Osteoblast (primary cell): ENCODE measurements around the gene SEPTIN12. TPM values are rescaled to one million over a fixed set of nuclear protein-coding genes. Genes with fewer than 3 reads are reported as not detected.
A peak's percentile ranks its signal among the peaks of the same experiment; 100 is the strongest.

Experiments used
- DNase-seq: peaks from one replicate; pipeline ENCODE4 v3.0.0; 2011; ENCODE audit warnings: low spot score, mixed read lengths; ENCODE audit not compliant: insufficient read length; ENCODE audit errors: missing footprints
- H2AFZ ChIP-seq: 2 replicates; pipeline ENCODE4 v1.6.0; 2011; ENCODE audit warnings: mild to moderate bottlenecking, low read length
- H3K27ac ChIP-seq: 2 replicates; pipeline ENCODE4 v1.5.1; 2011; ENCODE audit warnings: mild to moderate bottlenecking, low read depth, low read length, moderate library complexity
- H3K27me3 ChIP-seq: 2 replicates; pipeline ENCODE4 v1.6.0; 2012; ENCODE audit warnings: mild to moderate bottlenecking, control low read depth, inconsistent platforms, low read length, moderate library complexity; ENCODE audit not compliant: insufficient read depth
- H3K36me3 ChIP-seq: 2 replicates; pipeline ENCODE4 v1.5.1; 2011; ENCODE audit warnings: mild to moderate bottlenecking, low read length, control low read depth, moderate library complexity; ENCODE audit not compliant: insufficient read depth
- H3K4me1 ChIP-seq: 2 replicates; pipeline ENCODE4 v1.5.1; 2011; ENCODE audit warnings: mild to moderate bottlenecking, low read length, control low read depth, moderate library complexity; ENCODE audit not compliant: insufficient read depth
- H3K4me2 ChIP-seq: 2 replicates; pipeline ENCODE4 v1.6.0; 2011; ENCODE audit warnings: mild to moderate bottlenecking, low read length; ENCODE audit not compliant: insufficient read depth
- H3K4me3 ChIP-seq: fragments of 200-600 bp; sonication (generic); 3 replicates; pipeline ENCODE4 v1.5.1; 2012; ENCODE audit warnings: mild to moderate bottlenecking, low read length, inconsistent platforms; ENCODE audit not compliant: insufficient read depth
- H3K79me2 ChIP-seq: 2 replicates; pipeline ENCODE4 v1.6.0; 2012; ENCODE audit warnings: mild to moderate bottlenecking, low read length, control low read depth, inconsistent platforms; ENCODE audit not compliant: insufficient read depth
- H3K9me3 ChIP-seq: 2 replicates; pipeline ENCODE4 v1.5.1; 2011; ENCODE audit warnings: low read depth, low read length, control low read depth
- H4K20me1 ChIP-seq: 2 replicates; pipeline ENCODE4 v1.6.0; 2012; ENCODE audit warnings: mild to moderate bottlenecking, low read length, control low read depth; ENCODE audit not compliant: insufficient read depth
- CTCF ChIP-seq: IDR thresholded peaks from 2 replicates; pipeline ENCODE4 v1.5.1; 2011; ENCODE audit warnings: mild to moderate bottlenecking, low read depth, low read length, moderate library complexity; ENCODE audit errors: extremely low read depth
- total RNA-seq: library from RNA; depleted of rRNA; stranded (reverse); fragments of >200 nt; gene quantifications from 2 replicates; pipeline ENCODE4 v1.2.3, GENCODE V29; 2012

SEPTIN12 gene
- total RNA-seq, 1 donor = not detected

DNA sequence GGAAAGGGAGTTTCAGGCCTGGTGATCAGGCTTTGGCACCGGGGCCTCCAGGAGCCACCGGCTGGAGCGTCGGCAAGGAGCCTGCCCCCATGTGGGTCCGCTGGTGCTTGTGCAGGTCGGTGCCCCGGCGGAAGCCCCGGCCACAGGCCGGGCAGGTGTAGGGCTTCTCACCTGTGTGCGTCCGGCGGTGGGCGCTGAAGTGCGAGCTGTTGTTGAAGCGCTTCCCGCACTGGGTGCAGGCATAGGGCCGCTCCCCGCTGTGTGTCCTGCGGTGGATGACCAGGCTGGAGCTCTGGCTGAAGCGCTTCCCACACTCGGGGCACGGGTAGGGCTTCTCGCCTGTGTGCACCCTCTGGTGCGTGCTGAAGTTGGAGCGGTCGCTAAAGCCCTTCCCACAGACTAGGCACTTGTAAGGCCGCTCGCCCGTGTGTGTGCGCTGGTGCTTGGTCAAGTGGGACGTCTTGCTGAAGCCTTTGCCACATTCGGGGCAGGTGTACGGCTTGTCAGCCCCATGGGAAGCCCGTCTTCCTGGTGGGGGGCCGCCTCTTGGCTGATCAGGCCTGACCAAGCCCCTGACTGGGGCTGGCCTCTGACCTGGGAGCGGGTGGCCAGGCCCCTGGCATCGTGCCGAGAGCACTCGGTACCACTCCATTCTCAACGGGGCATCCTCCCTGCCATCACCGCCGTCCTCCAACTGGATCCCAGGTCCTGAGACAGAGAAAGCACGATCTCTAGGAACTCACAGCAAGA lies 35.6 kb downstream of the SEPTIN12 start:
- peak; percentile 53 for DNase-seq
- Histone ChIP-seq H3K4me1 (no peaks in the 10 kb centered on the region), H3K36me3 (peaks cover 38% of the 10 kb centered on the region), H3K27ac (no peak overlapping the region), H3K27me3 (no peaks in the 10 kb centered on the region), H2AFZ (no peak overlapping the region), H4K20me1 (peaks cover 10% of the 10 kb centered on the region), H3K4me2 (no peak overlapping the region), H3K9me3 (peaks cover 3% of the 10 kb centered on the region), H3K4me3 (no peak overlapping the region), H3K79me2 (peaks cover 4% of the 10 kb centered on the region)
- no peak for TF ChIP-seq CTCF

DNA sequence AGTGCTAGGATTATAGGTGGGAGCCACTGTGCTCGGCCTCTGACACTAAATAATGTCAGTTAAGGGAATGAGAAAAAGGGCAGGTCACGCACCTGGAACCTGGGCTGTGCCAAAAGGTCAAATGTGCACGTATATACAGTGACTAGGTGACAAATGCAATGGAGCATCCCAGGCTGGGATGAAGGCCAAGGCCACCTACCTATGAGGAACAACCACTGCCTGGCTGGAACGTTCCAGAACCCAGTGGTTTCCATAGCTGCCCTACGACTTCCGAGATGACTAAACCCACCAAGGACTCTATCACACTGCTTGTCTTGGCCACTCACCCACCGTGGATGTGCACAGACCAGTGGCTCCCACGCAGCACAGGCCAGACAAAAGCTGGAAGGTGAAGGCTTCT lies 37.2 kb downstream of the SEPTIN12 start:
- peak; percentile 38 for DNase-seq
- no peak overlapping the region for H3K4me2 ChIP-seq

DNA sequence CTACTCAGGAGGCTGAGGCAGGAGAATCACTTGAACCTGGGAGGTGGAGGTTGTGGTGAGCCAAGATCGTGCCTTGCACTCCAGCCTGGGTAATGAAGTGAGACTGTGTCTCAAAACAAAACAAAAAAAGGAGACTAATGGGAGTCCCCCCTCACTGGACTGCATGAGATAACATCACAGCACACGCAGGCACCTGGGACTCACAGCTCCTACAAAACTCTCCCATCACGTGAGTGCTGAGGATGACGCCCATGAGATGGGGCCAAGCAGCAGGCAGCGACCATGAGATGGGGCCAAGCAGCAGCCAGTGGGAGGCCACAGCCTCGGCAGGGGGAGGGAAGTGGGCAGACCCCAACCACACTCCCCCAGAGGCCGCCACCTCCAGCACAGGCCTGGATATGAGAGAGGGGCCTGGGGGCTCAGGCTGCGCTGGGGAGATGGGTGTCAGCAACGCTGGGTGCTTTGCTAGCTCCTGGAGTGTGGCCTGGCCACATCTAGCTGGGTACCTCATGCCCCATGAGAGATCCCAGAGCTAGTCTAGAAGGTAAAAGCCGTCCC lies 38.4 kb downstream of the SEPTIN12 start:
- Histone ChIP-seq H3K4me1 (no peaks in the 10 kb centered on the region), H2AFZ (no peak overlapping the region), H3K36me3 (peaks cover 20% of the 10 kb centered on the region), H3K4me2 (no peak overlapping the region), H3K27me3 (no peaks in the 10 kb centered on the region), H3K4me3 (no peak overlapping the region), H3K27ac (no peak overlapping the region), H3K9me3 (no peaks in the 10 kb centered on the region), H3K79me2 (no peaks in the 10 kb centered on the region), H4K20me1 (peaks cover 8% of the 10 kb centered on the region)
- no peak for TF ChIP-seq CTCF
- no peak for DNase-seq

More for the DNA sequence above, 37.2 kb downstream of the SEPTIN12 start:
- Histone ChIP-seq H3K79me2 (peaks cover 4% of the 10 kb centered on the region), H4K20me1 (peaks cover 10% of the 10 kb centered on the region), H3K36me3 (peaks cover 29% of the 10 kb centered on the region), H2AFZ (no peak overlapping the region), H3K27ac (no peak overlapping the region), H3K9me3 (peaks cover 2% of the 10 kb centered on the region), H3K4me3 (no peak overlapping the region), H3K27me3 (no peaks in the 10 kb centered on the region), H3K4me1 (no peaks in the 10 kb centered on the region)
- no peak for TF ChIP-seq CTCF

DNA sequence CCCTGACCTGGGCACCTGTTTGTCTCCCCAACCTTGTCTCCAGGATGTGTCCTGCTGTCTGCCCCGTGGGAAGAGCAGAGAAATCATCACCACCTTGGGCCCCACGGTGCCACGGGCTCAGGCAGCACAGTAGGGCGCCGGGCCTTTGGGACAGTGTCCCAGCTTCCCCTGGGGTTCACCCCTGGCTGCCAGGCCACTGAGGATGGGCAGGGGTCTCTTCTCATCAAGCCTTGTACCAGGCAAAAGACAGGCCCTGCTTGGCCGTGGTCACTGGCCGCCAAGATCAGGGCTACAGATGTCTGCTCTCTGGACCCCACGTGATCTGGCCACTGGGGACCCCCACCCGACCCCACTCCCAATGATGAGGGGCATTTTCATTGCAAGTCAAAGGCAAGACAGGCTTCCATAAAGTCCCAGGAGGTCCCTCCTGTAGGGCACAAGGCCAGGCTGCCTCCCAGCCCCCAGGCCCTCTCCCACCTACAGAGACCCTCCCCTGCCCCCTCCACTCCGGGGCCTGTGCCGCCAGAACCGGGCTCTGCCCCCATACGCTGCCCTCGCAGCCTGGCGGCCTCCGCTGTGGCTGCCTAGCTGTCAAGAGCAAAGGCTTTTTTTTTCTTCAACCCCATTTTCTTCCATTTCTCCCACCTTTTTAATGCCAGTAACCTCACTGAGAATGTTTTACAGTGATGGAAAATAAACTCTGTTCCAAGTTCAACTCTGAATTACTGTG lies 39.3 kb downstream of the SEPTIN12 start:
- H3K4me3 ChIP-seq = no peak overlapping the region
- H3K79me2 ChIP-seq = no peaks in the 10 kb centered on the region
- no peak for TF ChIP-seq CTCF
- no peak overlapping the region for H3K4me2 ChIP-seq
- DNase-seq = peak; percentile 48
- H3K36me3 ChIP-seq = peaks cover 17% of the 10 kb centered on the region
- H4K20me1 ChIP-seq = peaks cover 6% of the 10 kb centered on the region
- no peak overlapping the region for H2AFZ ChIP-seq
- H3K27ac ChIP-seq = no peak overlapping the region
- no peaks in the 10 kb centered on the region for H3K27me3 ChIP-seq
- no peaks in the 10 kb centered on the region for H3K9me3 ChIP-seq
- H3K4me1 ChIP-seq = no peaks in the 10 kb centered on the region
